KBM-7 (cell line): ENCODE results near the gene ADGRD1.
"Not testable (repeated sequence)": the region's sequence is repeated elsewhere in the genome, so short reads cannot be mapped to it uniquely, and the experiment has no call there.

Experiments used
- DNase-seq: peaks from one replicate; pipeline ENCODE4 v3.0.0-alpha.2; 2015
- in situ Hi-C: fragments of 300-500 bp; cut with MboI; formaldehyde crosslinking; loops from 2 replicates; pipeline ENCODE4 v1.14.3; 2020; ENCODE audit warnings: low sequenced_read_pairs, low pct_unique_long_range_greater_than_20kb, mixed read lengths

The ADGRD1 gene

DNA sequence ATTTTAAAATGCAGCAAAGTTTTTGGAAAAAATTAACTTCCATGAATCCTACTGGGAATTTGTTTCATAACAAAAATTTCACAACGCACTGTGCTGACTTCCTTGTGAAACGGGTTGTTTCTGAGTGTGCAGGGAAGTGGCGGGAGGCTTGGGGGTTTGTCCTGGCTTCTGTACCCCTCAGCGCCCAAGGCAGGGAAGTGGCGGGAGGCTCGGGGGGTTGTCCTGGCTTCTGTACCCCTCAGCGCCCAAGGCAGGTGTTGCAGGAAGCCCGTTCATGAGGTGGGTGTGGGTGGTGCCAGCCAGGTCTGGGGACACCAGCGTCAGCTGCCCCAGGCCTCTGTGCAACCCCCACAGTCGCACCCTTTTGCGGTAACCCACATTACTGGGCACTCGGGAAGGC, 25.1 kb downstream of the ADGRD1 start:
- in situ Hi-C loops, result no loop called here
- no peak for DNase-seq

DNA sequence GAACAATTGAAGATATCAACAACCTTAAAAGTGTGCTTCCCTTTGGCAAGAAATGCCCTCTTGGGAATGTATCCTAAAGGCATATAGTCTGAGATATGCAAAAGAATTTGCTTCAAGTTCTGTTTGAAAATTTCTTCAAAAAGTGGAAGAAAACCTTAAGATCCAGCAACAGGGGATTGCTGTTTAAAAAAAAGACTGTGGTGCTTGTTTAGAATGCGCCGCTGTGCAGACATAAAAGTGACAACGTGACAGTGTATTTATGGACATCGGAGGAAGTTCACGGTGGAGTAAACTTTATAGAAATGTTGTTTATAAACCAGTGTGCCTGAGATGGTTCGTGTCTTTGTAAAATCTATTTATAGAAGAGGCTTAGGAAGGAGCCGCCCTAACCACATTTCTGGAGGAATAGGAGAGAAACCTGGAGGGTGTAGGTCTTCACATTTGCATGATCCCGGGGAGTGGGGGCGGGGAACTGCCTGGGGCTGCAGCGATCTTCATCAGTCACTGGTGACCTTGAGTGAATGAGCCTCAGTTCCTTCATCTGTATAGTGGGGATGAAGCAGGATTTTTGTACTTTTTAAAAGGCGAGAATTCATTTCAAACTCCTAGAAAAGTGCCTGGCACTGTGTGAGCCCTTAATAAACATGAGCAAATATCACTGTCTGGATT, 27.5 kb downstream of the ADGRD1 start:
- peak; percentile 69 for DNase-seq
- in situ Hi-C loops, result no loop called here

DNA sequence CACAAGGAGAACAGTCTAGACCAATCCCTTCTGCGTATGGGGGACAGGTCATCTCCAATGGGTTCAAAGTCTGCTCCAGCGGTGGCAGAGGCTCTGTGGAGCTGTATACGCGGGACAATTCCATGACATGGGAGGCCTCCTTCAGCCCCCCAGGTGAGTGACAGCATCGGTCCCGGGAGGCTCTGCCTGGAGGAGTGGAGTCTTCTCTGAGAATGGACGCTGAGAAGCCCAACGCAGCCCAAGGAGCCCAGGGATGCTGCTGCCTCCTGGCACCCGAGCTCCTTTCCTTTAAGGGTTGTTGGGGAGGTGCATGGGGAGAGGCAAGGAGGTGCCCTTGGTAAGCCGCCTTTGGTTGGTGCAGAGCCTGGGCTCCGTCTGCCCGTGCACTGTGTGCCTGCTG, 28.2 kb downstream of the ADGRD1 start:
- DNase-seq, result no peak
- in situ Hi-C loops, result no loop called here

DNA sequence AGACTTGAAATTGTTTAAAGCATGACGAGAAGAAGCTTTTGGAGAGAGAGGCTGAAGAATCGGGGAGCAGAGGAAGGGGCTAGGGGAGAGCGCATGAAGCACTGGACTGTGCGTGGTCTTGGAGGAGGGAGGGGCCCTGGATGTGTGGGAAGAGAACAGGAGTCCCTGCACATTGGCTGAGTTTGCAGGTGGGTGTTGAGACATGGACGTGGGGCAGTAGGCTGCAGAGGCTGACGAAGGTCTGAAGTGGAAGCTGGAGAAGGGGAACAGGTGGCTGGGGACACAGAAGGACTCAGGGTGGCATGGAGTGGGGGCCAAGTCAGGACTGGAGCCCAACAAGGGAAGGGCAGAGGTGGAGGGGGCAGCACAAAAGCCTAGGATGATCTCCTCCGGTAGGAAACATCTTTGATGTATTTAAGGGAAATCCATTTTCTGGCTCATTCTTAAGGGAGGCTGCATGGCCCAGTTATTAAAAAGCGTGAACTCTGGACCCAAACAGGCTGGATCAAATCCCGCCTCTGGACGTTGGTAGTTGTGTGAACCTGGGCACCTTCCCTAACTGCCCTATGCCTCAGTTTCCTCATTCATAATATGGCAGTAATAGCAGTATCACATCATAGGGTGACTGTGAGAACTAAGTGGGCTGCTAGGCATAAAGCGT, 29.0 kb downstream of the ADGRD1 start:
- in situ Hi-C loops, result no loop called here
- no peak for DNase-seq

DNA sequence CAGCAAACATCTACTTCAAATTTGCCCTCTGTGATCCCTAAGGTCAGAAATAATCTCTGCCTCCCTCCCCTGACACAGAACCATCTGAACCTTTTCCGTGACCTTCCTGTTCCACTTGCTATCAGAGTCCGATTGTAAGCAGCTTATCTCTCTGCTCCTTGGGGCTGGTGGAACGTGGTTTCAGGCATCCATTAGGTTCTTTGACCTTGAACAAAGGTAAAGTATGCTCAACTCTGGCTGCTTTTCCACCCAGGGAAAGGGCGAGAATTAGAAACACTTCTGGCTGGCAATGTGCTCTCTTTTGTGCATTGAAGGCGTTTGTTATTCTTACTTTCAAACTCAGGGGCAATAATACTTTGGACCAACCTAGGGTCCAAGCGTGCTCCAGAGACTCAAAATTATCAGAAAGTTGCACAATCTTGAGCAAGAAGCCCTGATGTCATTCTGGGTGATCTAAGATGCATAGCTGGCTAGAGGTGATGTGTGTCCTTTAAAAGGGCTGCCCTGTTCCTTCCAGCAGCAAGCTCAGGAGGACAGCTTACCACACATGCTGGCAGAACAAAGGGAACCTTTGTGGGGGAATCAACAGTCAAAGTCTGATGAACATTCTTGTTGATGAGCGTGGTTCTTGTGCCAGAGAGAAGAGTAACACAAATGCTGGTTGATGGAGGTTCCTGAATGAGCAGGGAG, 29.8 kb downstream of the ADGRD1 start:
- in situ Hi-C loops, result no loop called here

DNA sequence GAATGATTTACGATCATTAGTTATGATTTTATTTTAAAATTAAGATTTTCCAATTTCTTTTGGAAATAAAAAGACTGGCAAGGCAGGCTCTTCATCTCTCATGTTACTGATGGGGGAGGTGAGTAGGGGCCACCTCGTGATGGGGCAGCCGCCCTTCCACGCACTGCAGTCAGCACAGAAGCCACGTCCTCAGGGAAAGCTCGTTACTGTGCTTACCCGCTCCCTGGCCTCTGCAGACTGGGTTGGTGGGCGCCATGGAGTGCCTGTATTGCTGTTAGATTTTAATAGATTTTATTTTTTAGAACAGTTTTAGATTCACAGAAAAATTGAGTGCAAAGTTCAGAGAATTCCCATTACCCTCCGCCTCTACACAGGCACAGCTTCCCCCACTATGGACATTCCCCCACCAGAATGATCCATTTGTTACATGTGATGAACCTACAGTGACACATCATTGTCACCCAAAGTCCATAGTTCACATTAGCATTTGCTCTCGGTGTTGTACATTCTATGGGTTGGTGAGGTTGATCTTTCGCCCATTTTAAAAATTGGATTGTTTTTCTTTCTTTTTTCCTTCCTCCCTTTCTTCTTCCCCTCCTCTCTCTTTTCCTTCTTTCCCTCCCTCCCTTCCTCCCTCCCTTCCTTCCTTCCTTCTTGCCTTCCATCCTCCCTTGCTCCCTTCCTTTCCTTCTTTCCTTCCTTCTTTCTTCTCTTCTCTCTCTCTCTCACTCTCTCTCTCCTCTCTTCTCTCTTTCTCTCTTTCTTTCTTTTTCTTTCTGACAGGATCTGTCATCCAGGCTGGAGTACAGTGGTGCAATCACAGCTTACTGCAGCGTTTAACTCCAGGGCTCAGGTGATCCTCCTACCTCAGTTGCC, 30.7 kb downstream of the ADGRD1 start:
- in situ Hi-C loops, result no loop called here
- no peak for DNase-seq

More for the DNA sequence above, 29.8 kb downstream of the ADGRD1 start:
- no peak for DNase-seq

DNA sequence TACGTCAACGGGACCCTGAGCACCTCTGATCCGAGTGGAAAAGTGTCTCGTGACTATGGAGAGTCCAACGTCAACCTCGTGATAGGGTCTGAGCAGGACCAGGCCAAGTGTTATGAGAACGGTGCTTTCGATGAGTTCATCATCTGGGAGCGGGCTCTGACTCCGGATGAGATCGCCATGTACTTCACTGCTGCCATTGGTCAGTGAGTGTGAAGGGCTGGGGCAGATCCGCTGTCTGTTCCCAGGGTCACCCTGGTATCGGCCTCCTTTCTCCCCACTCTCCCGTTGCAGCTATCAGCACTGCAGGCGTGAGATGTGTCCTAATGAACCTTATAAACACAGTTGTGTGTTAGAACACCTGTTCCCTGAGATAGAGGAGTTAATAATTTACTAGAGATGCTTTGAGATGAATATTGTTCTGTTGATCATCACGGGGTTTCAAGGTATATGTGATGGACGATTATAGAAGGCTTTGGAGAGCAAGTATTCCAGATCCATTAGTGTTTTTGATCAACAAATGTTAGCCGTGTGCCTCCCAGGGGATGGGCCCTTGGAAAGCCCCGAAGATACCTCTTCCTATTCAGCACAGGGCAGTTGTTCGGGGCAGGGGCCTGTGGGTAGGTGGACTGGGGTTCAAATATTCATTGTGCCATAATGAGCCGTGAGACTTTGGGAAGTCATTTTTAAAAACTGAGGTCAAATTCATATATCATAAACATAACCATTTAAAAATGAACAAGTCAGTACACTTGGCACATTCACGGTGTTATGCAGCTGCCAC, 33.6 kb downstream of the ADGRD1 start:
- in situ Hi-C loops, result no loop called here
- DNase-seq, result no peak

DNA sequence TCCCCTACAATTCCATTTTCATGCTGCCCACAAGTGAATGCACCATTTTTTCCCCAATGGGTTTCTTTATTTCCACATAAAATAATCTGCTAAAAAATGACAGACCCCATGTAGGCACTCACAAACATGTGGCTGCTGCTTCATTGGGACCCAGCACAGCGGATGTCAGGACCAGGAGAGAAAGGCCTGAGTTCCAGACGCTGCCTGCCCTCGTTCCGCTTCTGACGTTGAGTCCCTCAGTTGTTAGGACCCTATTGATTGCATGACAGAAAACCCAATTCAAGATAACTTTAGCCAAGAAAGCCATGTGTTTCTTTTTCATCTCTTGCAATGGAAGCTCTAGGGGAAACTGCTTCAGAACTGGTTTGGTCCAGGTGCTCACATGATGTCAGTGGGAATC, 34.6 kb downstream of the ADGRD1 start:
- in situ Hi-C loops, result no loop called here
- no peak for DNase-seq

DNA sequence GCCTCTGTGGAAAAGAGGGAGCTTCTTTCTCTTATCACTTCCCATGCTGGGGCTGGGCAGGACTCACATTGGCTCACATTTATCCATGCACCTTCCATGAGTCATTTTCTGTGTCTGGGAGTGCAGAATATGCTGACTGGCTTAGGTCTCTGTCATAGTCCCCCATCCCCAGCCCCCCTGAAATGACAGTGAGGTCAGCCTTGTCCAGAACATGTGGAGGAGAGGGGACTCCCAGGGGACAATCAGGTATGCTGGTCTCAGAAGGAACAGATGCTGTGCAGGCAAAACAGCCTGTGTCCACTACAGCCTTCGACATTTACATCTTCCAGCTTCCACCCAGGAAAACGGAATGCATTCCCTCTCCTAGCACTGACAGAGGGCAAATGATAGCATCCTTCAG, 35.0 kb downstream of the ADGRD1 start:
- no peak for DNase-seq
- in situ Hi-C loops, result no loop called here

DNA sequence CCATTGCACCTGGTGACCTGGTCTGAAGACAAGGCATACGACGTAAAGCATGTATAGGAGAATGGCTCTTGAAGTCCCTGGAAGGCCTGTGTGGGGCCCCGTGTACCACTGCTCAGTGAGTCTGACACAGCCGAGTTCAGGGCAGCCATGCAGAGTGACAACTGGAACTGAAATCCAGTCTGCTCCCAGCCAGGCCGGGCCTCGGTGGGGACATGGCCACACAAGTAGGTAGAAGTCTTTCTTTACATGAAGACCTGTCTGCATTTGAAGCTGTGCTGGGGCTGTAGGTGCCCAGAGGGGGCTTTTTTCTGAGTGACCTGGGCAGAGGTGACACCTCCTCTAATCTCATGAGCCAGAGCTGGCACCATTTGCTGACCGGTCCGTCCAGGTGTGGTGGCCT, 35.7 kb downstream of the ADGRD1 start:
- in situ Hi-C loops, result no loop called here
- DNase-seq, result no peak

DNA sequence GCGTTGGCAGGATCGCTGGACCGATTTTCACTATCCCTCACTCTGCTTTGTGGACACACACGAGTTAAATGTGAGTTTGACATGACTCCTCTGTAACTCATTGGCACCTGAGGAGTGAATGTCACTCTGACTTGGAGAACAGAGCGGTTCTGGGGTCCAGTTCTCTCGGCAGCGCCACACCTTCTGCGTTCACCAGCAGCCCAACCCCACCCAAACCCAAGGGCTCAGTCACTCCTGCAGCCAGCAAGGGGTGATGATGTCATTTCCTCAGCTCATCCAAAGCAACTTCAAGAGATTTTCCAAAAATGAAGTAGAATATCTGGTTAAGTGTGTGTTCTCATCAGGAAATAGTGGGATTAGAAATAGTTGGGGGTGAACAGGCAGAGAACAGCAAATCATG, 36.3 kb downstream of the ADGRD1 start:
- in situ Hi-C loops, result no loop called here
- DNase-seq, result no peak

DNA sequence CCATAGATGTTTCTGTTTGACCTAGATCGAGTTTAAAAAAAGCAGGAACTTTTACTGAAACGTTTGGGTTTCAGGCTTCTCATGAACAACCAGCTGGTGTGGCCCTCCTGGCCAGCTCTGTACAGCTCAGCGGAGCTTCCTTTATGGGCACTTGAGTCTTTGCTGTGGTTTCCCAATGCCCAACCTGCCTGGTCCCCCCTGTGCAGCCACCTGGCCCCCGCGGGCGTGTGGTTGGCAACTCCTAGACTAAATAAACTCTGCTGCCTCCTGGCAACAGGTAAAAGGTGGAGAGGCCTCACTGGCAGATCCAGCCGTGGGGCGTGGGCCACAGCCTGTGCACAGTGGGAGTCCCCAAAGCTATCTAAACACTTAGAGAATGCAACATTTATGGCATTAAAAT, 38.7 kb downstream of the ADGRD1 start:
- DNase-seq, result no peak
- in situ Hi-C loops, result no loop called here

DNA sequence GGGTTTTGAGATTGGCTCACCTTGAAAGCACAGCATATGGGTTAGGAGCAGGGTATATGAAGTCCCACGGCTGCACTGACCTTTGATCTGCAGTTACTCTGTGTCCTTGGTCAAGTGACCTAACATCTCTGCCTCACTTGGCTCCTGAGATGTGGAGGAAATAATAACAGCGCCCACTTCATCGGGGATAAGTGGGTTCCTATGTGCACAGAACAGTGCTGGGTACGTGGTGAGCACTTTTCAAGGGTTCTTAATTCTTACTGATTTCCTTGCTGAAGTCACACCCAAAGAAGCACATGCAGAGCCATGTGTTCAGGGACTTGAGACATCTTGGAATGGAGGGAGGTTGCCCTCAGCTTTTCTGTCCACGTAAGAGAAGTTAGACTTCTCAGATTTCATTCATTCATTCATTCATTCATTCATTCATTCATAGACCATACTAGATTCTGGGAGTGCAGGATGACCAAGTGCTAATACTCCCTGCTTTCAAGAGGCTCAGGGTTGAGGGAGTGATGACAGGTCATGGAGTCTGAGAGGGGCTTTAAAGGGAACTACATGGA, 39.4 kb downstream of the ADGRD1 start:
- no peak for DNase-seq
- in situ Hi-C loops, result no loop called here

DNA sequence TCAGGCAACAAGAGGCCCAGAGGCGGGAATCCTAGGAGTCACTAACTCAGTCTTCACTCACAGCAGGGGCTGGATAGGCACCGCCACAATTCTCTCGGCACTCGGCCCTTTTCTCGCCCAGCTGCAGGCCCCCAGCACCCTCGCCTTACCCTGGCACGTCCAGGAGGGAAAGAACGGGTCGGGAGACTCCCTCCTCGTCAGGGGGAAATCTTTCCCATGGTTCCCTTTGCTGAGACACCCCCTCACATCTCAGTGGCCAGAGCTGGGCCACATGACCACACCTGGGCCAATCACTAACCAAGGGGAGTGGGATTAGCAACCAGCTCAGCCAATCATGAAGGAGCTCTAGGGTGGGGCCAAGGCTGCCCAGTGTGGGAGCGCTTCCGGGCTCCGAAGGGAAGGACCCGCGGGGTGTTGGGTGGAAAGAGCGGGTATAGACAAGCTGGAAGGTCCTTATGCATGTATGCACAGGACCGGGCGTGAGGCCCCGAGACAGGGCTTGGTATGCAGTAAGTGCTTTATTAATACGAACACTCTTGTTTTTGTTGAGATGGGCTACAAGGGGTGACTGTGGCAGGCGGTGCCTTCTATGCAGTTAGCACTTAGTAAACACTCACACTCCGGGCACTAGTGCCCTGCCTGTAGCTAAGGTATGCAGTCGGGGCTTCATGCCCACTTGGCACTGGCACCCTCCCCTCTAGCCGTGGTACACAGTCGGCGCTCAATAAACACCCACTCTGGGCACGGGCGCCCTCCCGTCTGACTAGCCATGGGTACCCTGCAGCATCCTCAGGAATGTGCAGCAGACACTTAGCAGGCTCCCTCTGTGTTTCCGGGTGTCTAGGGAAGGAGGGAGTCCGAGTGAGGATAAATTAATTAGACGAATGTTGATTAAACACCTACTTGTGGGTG, 40.3 kb downstream of the ADGRD1 start:
- no peak for DNase-seq
- in situ Hi-C loops, result no loop called here

DNA sequence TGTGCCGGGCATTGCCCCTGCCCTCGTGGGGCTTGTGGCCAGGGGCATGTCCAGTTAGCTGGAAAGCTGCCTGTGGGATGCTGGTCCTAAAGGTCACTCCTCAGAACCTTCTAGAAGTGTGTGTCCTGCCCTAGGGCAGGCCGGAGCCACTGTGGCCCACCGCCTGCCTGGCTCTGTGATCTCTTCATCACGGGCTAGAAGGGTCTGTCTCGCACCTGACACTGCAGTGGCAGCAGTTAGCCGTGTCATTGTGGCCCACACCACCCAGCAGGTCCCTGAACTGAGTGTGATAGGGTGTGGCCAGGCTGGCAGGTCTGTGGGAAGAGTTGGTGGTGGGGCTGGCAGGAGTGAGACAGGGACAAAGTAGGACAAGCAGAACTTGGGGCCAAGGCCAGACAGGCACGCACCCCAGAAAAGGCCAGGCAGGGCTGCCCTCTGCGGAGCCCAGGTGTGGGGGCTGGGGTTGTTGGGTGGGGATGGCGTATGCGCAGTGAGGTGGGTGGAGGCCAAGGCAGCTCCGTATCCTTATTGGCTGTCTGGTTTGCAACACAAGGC, 41.2 kb downstream of the ADGRD1 start:
- in situ Hi-C loops, result no loop called here
- no peak for DNase-seq

DNA sequence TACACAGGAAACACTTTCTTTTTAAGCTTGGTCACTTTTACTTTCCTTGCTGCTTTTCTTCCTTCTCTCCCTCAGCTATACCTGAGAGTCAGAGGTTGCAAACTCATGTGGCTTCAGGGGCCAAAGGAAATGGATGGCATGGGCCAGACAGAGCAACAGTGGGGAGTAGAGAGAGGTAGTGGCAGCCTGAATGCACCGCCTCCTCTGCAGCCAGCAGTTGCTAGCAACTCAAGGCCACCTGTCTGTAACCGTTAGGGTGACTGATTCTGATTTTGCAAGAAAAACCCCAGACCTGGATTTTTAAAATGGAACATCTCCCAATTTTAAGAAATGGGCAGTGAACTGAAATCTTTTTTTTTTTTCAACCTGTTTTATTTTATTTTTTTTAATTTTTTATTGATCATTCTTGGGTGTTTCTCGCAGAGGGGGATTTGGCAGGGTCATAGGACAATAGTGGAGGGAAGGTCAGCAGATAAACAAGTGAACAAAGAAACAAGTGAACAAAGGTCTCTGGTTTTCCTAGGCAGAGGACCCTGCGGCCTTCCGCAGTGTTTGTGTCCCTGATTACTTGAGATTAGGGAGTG, 41.8 kb downstream of the ADGRD1 start:
- DNase-seq, in situ Hi-C loops: not testable (repeated sequence)

DNA sequence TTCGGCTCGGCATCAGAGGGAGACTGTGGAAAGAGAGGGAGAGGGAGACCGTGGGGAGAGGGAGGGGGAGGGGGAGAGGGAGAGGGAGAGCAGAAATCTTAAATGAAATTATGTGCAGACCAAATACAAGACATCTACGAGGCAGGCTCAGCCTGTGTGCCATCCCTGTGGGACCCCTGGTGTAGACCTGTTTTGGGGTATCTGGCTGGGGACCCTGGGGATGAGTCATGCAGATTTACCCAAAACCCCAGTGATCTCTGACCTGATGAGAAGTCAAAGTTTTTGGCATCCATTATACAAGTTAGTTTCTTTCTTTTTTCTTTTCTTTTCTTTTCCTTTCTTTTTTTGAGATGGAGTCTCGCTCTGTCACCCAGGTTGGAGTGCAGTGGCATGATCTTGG, 44.4 kb downstream of the ADGRD1 start:
- in situ Hi-C loops, result no loop called here
- no peak for DNase-seq
